Measurements from ENCODE around the gene ORC4.

GRCh38 chr2:147916067-147916466, 104.5 kb downstream of the ORC4 start:
- TF ChIP-seq CTCF (optimal IDR thresholded peaks at IDR 0.05 in 1 of 3, IDR thresholded peaks at IDR 0.05 in 1 of 3, conservative IDR thresholded peaks at IDR 0.05 in 1 of 3; ENCODE audit: extremely low read depth in 1 of 3, insufficient read depth in 2 of 3, low read length in 3 of 3), result no peak
- no peak for TF ChIP-seq EZH2 (IDR thresholded peaks at IDR 0.05; ENCODE audit: low read length)

All from keratinocyte (primary cell).